K562 (cell line): ENCODE data around the gene SERPINA3. TPM values are rescaled to one million over a fixed set of nuclear protein-coding genes. Genes with fewer than 3 reads are reported as not detected.

Experiments
- ATAC-seq: fragments of 200-7000 bp; cut with Tn5 transposase; 3 replicates; pipeline ENCODE4 v1.9.1; 2020; ENCODE audit warnings: moderate library complexity
- BruUV-seq: library from RNA; stranded (reverse); fragments of 400-500 nt; replicated peaks from 2 replicates; lab custom pipeline; 2021; lab: Mats Ljungman, UMichigan
- CTCF ChIA-PET: fragments of 300-600 bp; formaldehyde crosslinking; extraction: SDS; loops from one replicate; lab custom pipeline; 2021; ENCODE audit warnings: low intra/inter-chr PET ratio; lab: Yijun Ruan, JAX
- POLR2A ChIA-PET: fragments of 300-600, 350-650 bp; sonication (Branson Sonifier 250); formaldehyde crosslinking; extraction: SDS; loops from one replicate; lab custom pipeline; 2021; ENCODE audit warnings: antibody characterized with exemption, inconsistent platforms; lab: Yijun Ruan, JAX
- DNase-seq, 4 experiments: peaks; one replicate each; pipeline versions ENCODE4 v3.0.0 to v3.0.0-alpha.2; 2011 to 2018; ENCODE audit warnings: low spot score in 3 of 4, mixed read lengths in 3 of 4; ENCODE audit errors: extremely low read depth in 1 of 4
- FAIRE-seq: peaks from 2 replicates; lab custom pipeline; 2011; peaks lifted over from hg19 to GRCh38; lab: Jason Lieb, UNC
- H2AFZ ChIP-seq: 2 replicates; pipeline ENCODE4 v1.6.0; 2011; ENCODE audit warnings: low read depth, low read length, control low read depth, inconsistent platforms
- H3K27ac ChIP-seq: fragments of 200-600 bp; 3 replicates; pipeline ENCODE4 v1.8.0; 2011; ENCODE audit warnings: low read depth, mild to moderate bottlenecking, control low read depth, inconsistent platforms, low read length, moderate library complexity, mixed read lengths; ENCODE audit errors: extremely low read depth
- H3K27me3 ChIP-seq, 2 experiments: fragments of 300-600 bp in 1 of 2; 2 replicates in 1 of 2; 3 replicates in 1 of 2; pipeline versions ENCODE4 v1.6.0 to v1.8.0; 2011; ENCODE audit warnings: inconsistent platforms in 2 of 2, low read length in 2 of 2, mild to moderate bottlenecking in 1 of 2, mixed read lengths in 1 of 2, moderate library complexity in 1 of 2; ENCODE audit not compliant: control insufficient read depth in 2 of 2, insufficient read depth in 2 of 2
- H3K36me3 ChIP-seq: fragments of 300-600 bp; 3 replicates; pipeline ENCODE4 v1.8.0; 2011; ENCODE audit warnings: mild to moderate bottlenecking, low read length, inconsistent platforms; ENCODE audit not compliant: control insufficient read depth, insufficient read depth
- H3K4me1 ChIP-seq, 2 experiments: fragments of 200-600 bp in 1 of 2; replicated peaks in 1 of 2; 2 replicates in 1 of 2; 3 replicates in 1 of 2; pipeline versions ENCODE4 v1.5.1 to v1.8.0; 2011; ENCODE audit warnings: inconsistent platforms in 2 of 2, low read length in 2 of 2, mild to moderate bottlenecking in 1 of 2, mixed read lengths in 1 of 2, moderate library complexity in 1 of 2; ENCODE audit not compliant: control insufficient read depth in 2 of 2, insufficient read depth in 2 of 2
- H3K4me2 ChIP-seq: 2 replicates; pipeline ENCODE4 v1.6.1; 2011; ENCODE audit warnings: low read length, control low read depth, inconsistent platforms, mixed read lengths; ENCODE audit not compliant: insufficient read depth
- H3K4me3 ChIP-seq: fragments of 200-600 bp; sonication (generic), shearing (Covaris generic); 2 replicates; pipeline ENCODE4 v1.5.1; 2016; ENCODE audit warnings: control low read depth, inconsistent platforms
- H3K79me2 ChIP-seq: fragments of 200-600 bp; 3 replicates; pipeline ENCODE4 v1.8.0; 2011; ENCODE audit warnings: low read length, inconsistent platforms; ENCODE audit not compliant: control insufficient read depth, insufficient read depth
- H3K9ac ChIP-seq, 2 experiments: 2 replicates each; pipeline versions ENCODE4 v1.6.0 to v1.6.1; 2011; ENCODE audit warnings: low read depth in 2 of 2, low read length in 2 of 2, control low read depth in 1 of 2, inconsistent platforms in 1 of 2, mild to moderate bottlenecking in 1 of 2, mixed read lengths in 1 of 2; ENCODE audit not compliant: insufficient read depth in 1 of 2
- H3K9me1 ChIP-seq: one replicate; pipeline ENCODE4 v1.6.0; 2011; ENCODE audit warnings: inconsistent platforms, mild to moderate bottlenecking, low read length, moderate library complexity; ENCODE audit not compliant: control insufficient read depth, insufficient read depth
- H3K9me3 ChIP-seq: replicated peaks from 2 replicates; pipeline ENCODE4 v1.5.1; 2011; ENCODE audit warnings: low read depth, low read length, inconsistent platforms; ENCODE audit not compliant: control insufficient read depth, insufficient read depth
- H4K20me1 ChIP-seq: replicated peaks from 2 replicates; pipeline ENCODE4 v1.6.1; 2011; ENCODE audit warnings: low read length, inconsistent platforms, mixed read lengths; ENCODE audit not compliant: control insufficient read depth, insufficient read depth
- ARID4B ChIP-seq: sonication (generic); formaldehyde crosslinking; IDR thresholded peaks from 2 replicates; pipeline ENCODE4 v1.8.0; 2022; ENCODE audit warnings: mild to moderate bottlenecking, missing genetic modification reagents
- ATF6 ChIP-seq: sonication (generic); formaldehyde crosslinking; IDR thresholded peaks from 2 replicates; pipeline ENCODE4 v1.4.0; 2020; ENCODE audit warnings: mild to moderate bottlenecking, missing genetic modification reagents
- CBX1 ChIP-seq: sonication (generic); IDR thresholded peaks from 2 replicates; pipeline ENCODE4 v1.6.1; 2016; ENCODE audit warnings: antibody characterized with exemption, low read depth, mild to moderate bottlenecking
- E2F1 ChIP-seq: sonication (generic); formaldehyde crosslinking; IDR thresholded peaks from 2 replicates; pipeline ENCODE4 v1.8.1; 2023; ENCODE audit warnings: mild to moderate bottlenecking, missing genetic modification reagents, moderate library complexity
- HES1 ChIP-seq: fragments of 450-650 bp; IDR thresholded peaks from 2 replicates; pipeline ENCODE4 v1.6.1; 2016; ENCODE audit warnings: low read depth, mild to moderate bottlenecking, moderate library complexity
- HMG20B ChIP-seq: fragments of 250-450 bp; sonication (Bioruptor Pico); IDR thresholded peaks from 2 replicates; pipeline ENCODE4 v1.5.0; 2021; ENCODE audit warnings: mild to moderate bottlenecking
- MAX ChIP-seq: sonication (generic); formaldehyde crosslinking; IDR thresholded peaks from 2 replicates; pipeline ENCODE4 v1.9.0; 2022; ENCODE audit warnings: mild to moderate bottlenecking, missing genetic modification reagents
- NCOA2 ChIP-seq, 2 experiments: fragments of 450-650 bp; IDR thresholded peaks; 2 replicates each; pipeline ENCODE4 v1.6.1; 2018; ENCODE audit warnings: mild to moderate bottlenecking in 2 of 2, moderate library complexity in 1 of 2; ENCODE audit not compliant: partially characterized antibody in 2 of 2
- POLR3A ChIP-seq: IDR thresholded peaks from 2 replicates; pipeline ENCODE4 v1.6.1; 2011; ENCODE audit warnings: borderline replicate concordance, mild to moderate bottlenecking, moderate library complexity; ENCODE audit not compliant: insufficient read length, insufficient read depth; ENCODE audit errors: extremely low read depth
- PYGO2 ChIP-seq: fragments of 450-650 bp; IDR thresholded peaks from 2 replicates; pipeline ENCODE4 v1.6.1; 2016; ENCODE audit warnings: mild to moderate bottlenecking, missing genetic modification characterization, moderate library complexity, missing compliant biosample characterization
- SETDB1 ChIP-seq: IDR thresholded peaks from one replicate; pipeline ENCODE4 v1.6.1; 2012; ENCODE audit warnings: low read length, control low read depth, inconsistent platforms
- ZNF311 ChIP-seq: fragments of 250-450 bp; sonication (Bioruptor Pico); IDR thresholded peaks from 2 replicates; pipeline ENCODE4 v1.4.0; 2020; ENCODE audit warnings: mild to moderate bottlenecking, moderate library complexity
- WGBS: fragments of 100-300 bp; shearing (Covaris generic); methylation state at CpG from one replicate; pipeline ENCODE4 v1.1.6; 2016; ENCODE audit warnings: low coverage, mixed read lengths; ENCODE audit not compliant: insufficient coverage; ENCODE audit errors: missing lambda C conversion rate; 5-methylcytosine and 5-hydroxymethylcytosine counted together
- in situ Hi-C: fragments of 300-500 bp; cut with MboI; formaldehyde crosslinking; loops from 4 replicates; pipeline ENCODE4 v1.15.0; 2018; ENCODE audit warnings: inconsistent platforms, mixed read lengths
- intact Hi-C: fragments of 100-400 bp; cut with micrococcal nuclease; formaldehyde crosslinking; loops from 2 replicates; pipeline ENCODE4 v1.14.2; 2022
- polyA plus RNA-seq, 8 experiments: library from polyadenylated mRNA; depleted of rRNA in 4 of 8; stranded (reverse) in 5 of 8; unstranded in 3 of 8; fragments of >200 nt; fragmentation: Nextera tagmentation in 2 of 8; fragmentation: Illumina TruSeq in 1 of 8; extraction: Ambion mirVana in 2 of 8; extraction: Trizol in 1 of 8; gene quantifications; 2 replicates each; pipeline versions ENCODE4 v1.2.1 to v1.2.3, GENCODE V29; 2011 to 2014; ENCODE audit warnings: inconsistent platforms in 1 of 8, missing spikeins in 1 of 8
- total RNA-seq, 7 experiments: library from RNA; depleted of rRNA in 6 of 7; stranded (reverse); fragments of >200 nt in 6 of 7; fragmentation: Illumina TruSeq in 2 of 7; extraction: Trizol in 2 of 7; gene quantifications; 2 replicates each; pipeline versions ENCODE4 v1.2.1 to v1.2.3, GENCODE V29; 2011 to 2021; ENCODE audit warnings: low replicate concordance in 1 of 7

The SERPINA3 gene
- total and polyA plus RNA-seq, 9 of the 15 experiments (the other 6 are each of a cell fraction or from before 2014, with no cell fraction given): 2.3 TPM; not detected in 8

- in situ Hi-C loops: no loop called here
- no peaks in the 10 kb centered on the region for H3K79me2 ChIP-seq
- no peak for FAIRE-seq
- TF ChIP-seq ATF6 (CRISPR knock-in tag): no peak
- no peak for TF ChIP-seq PYGO2 (tag)
- TF ChIP-seq CBX1: no peak
- no peak for TF ChIP-seq ZNF311 (CRISPR knock-in tag)
- no peak for TF ChIP-seq NCOA2 (IDR thresholded peaks at IDR 0.05; ENCODE audit: partially characterized antibody in 2 of 2)
- no peak for TF ChIP-seq HMG20B (CRISPR knock-in tag)
- no peak for TF ChIP-seq E2F1
- TF ChIP-seq HES1: no peak
- TF ChIP-seq POLR3A: no peak
- no peak for TF ChIP-seq SETDB1
- TF ChIP-seq ARID4B (CRISPR knock-in tag): no peak
- TF ChIP-seq MAX (CRISPR knock-in tag): no peak
Observed at GRCh38 chr14:94659901-94660300, 47.7 kb downstream of the SERPINA3 start.

More at GRCh38 chr14:94659901-94660300, 47.7 kb downstream of the SERPINA3 start:
- Histone ChIP-seq H4K20me1 (no peaks in the 10 kb centered on the region), H3K9me1 (no peaks in the 10 kb centered on the region), H3K36me3 (no peaks in the 10 kb centered on the region), H3K4me3 (no peak overlapping the region), H2AFZ (no peak overlapping the region), H3K4me1 (no peaks in the 10 kb centered on the region), H3K9ac (no peak overlapping the region), H3K27ac (no peak overlapping the region), H3K9me3 (no peaks in the 10 kb centered on the region), H3K4me2 (no peak overlapping the region), H3K27me3 (no peaks in the 10 kb centered on the region)
- intact Hi-C loops: no loop called here
- no peak for DNase-seq
- WGBS: 0% methylated on average over 2 of the region's 2 CpGs
- BruUV-seq: no TSS peak
- ChIA-PET CTCF (no interaction called here), POLR2A (no interaction called here)
- no peak for ATAC-seq
